DMS 273 treated with DMSO at 0.1 percent for 48 hours (cell line): Measurements from ENCODE around the gene NES.

Experiments
- DNase-seq: peaks from one replicate; lab custom pipeline; 2025; lab: John Stamatoyannopoulos, UW

The NES gene

DNA sequence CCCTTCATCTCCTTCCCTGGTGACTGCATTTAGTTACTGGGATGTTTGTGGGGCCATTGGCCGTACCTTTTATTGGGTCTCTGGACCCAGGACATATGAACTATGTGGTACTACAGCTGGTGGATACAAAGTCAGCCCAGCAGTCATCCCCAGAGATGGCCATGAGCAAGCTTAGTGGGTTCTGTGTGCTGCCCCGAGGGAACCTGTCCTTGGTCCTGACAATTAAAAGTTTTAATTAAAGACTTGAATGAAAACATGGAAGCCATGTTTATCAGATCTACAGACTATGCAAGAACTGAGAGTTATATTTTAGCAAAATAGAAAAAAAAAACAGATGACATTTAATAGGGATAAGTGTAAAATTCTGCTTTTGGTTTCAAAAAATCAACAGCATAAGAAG is 2.8 kb upstream of the NES start:
- DNase-seq, result no peak

DNA sequence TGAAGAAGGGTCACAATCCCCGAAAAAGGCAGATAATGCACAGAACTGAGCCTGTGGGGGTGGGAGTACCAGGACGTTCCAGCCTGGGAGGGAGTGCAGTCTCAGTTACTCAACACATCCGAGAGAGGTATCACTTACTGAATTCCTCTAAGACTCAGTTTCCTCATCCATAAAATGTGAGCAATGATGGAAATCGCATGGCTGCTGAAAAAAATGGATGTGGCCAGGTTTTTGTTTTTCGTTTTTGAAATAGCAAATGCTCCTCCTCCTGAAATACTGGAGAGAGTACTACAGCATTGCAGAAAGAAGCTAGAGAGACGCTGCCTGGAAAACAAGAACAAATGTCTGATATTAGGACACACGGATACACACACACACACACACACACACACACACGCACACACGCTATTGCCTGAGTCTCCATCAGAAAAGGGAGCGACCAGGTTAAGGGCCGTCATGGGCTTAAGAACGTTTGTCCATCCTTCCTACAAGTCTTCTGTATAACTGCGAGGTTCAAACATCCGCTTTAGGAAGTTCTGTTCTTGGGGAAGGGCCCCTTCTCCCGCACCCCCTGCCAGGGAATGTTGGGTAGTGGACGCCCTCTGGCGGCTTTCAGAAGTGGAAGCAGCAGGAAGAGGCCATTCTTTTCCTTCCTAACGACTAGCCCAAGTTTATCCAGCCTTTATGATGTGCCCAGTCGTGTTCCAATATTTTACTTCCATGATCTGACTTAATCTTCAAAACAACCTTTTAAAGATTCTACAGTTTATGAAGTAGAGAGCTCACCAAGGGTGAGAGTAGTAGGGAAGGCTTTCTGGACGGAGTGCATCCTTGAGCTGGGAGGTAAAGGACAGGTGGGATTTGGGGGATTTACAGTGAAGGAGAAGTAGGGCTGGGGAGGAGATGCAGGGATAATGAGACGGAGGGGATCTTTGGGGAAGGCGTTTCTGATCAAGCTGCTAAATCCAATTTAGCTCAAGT is 699 bp upstream of the NES start:
- DNase-seq, result peak; percentile 61

DNA sequence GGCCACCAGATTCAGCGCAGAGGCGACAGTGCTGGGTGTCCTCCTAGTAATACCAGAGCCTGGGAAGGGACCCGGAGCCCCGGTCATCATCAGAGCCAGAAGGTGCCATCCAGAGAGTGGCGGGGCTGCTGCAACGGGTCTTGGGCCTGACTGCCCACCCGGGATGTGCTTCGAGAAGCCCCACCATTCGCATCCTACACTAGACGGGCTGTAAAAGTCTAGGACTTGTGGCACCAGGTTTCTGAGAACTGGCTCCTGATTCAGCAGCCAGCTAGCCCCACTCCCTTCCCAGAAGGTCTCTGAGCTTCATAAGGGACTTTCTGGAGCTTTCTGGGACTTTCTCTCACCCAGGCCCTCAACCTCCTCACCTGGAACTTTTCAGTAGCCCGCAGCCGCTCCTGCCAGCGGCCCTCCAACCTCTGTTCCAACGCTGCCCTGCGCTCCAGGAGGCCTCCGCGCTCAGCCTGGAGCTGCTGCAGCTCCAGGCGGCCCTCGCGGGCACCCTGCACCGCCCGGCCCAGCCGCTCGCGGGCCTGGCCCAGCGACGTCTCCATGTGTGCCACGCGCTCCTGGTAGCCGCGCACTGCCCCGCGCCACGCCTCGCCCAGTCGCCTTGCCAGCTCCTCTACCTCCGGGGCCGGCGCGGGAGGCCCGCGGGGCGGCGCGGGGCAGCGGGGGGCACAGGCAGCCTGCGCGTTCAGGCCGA is 940 bp downstream of the NES start:
- no peak for DNase-seq

DNA sequence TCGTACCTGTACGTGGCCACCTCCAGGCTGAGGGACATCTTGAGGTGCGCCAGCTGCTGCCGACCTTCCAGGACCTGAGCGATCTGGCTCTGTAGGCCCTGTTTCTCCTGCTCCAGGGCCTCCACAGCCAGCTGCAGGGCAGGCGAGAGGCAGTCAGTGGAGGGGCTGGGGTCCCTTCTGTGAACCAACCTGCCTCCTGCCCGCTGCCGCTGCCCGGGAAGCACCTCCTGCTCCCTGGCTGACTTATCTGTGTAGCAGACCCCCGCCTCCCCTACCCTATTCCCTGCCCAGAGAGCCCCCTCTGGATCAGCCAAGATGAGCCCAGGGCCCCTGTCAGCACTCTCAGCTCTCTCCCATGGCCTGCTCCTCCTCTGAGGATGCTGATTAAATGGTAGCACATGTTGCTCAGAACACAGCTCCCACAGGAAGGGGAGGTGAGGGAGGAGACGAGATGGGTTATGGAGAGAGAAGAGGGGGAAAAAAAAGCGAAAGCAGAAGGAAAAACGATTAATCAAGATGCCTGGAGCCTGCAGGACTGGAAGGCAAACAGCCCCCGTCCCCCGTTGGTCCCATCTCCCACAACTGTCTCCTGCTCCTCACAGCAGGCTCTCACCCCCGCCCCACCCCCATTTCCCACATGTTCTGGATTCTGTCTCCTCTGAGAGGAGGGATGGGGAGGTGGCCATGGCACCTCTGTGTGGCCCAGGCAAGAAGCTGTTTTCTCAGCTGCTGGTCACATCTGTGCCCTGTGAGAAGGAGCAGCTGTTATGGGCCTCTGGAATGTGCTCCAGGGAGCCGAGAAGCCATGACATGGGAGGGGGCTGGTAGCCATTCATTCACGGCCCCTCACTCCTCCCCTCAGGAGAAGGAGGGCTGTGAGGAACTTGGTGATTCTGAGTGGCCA is 1.7 kb downstream of the NES start:
- DNase-seq, result no peak

DNA sequence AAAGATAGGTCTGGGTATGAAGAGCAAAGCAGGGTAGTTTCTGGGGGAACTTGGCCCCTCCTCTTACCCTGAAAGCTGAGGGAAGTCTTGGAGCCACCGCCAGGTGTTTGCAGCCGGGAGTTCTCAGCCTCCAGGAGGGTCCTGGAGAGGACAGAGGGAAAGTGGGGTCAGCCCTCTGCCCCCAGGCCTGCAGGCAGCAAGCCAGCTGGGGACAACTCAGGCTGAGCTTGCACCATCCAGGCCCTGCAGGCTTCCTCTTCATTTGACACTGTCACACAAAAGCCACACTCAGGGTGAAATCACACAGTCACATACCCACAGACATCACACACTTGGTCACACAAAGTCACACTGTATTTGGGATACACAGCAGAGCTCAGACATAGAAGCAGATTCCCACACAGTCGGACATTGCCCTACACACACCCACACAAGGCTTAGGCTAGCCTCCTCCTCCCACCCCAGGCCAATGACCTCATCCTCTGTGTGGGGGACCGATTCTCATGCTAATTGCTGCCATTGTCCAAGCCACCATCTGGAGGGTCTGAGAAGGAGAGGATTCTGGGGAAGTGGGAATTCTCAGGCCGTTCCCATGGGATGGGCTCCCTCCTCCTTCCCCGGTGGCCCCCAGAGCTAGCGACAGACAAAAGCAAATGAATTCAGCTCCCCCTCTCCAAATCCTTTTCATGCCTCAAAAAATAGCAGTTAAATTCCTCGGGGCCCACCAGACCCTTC is 3.7 kb downstream of the NES start:
- no peak for DNase-seq

DNA sequence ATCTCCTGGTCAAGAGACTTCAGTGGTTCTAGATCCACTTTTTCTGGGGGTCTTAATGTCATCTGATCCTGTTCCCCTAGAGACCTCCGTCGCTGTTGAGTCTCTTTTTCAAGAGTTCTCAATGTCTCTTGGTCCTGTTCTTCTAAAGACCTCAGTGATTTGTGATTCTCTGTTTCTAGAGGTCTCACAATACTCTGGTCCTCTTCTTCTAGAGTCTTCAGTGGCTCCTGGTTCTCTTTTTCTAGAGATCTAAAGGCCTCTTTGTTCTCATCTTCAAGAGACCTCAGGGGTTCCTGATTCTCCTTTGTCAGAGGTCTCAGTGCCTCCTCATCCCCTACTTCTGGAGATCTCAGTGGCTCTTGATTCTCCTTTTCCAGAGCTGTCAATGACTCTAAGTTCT is 5.4 kb downstream of the NES start:
- no peak for DNase-seq

DNA sequence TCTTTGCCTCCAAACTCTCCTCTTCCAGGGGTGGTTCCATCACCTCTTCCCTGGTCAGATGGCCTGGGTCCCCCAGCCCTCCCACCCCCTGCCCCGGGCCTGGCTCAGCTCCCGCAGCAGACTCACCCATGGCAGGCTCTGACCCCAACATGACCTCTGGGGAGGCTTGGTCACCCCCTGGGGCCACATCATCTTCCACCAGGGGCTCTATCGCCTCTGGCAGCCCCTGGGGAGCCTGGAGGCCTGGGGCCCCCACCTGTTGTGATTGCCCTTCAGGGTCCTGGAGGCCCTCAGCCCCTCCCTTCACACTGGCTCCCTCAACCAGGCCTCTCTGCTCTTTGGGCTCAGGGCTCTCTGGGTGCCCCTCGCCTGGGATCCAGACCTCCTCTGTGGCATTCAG is 6.4 kb downstream of the NES start:
- no peak for DNase-seq

DNA sequence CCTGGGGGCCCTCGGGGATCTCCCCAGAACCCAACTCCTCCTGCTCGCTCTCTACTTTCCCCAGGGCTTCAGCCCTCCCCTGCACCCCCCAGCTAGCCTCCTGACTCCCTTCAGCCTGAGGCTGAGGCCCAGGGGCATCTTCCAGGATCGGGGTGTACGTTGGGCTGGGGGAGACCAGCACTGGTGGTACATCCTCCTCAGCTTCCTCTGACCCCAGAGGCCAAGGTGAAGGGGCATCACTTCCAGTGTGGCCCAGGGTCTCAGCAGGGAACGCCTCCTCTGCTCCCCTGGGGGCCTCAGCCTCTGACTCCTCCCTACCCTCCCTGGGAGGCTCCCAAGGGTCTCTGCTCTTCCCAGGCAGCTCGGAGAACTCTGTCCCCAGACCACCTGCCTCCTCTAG is 6.8 kb downstream of the NES start:
- no peak for DNase-seq

DNA sequence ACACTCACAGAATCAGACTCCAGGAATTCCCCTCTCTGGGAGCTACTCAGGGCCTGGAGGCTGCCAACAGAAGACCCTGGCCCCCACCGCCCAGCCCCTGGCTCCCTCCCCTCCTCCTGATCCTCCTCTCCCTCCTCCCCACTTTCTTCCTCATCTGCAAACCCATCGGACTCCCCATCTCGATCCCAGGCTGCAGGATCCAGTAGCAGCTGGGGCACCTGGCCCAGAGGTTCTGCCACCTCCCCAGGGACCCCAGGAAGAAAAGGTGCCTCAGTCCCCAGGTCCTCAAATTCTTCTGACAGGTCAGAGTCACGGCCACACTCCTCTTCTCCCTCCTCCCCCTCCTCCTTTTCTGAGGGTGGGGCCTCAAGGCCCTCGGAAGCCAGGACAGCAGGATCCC is 7.4 kb downstream of the NES start:
- no peak for DNase-seq

DNA sequence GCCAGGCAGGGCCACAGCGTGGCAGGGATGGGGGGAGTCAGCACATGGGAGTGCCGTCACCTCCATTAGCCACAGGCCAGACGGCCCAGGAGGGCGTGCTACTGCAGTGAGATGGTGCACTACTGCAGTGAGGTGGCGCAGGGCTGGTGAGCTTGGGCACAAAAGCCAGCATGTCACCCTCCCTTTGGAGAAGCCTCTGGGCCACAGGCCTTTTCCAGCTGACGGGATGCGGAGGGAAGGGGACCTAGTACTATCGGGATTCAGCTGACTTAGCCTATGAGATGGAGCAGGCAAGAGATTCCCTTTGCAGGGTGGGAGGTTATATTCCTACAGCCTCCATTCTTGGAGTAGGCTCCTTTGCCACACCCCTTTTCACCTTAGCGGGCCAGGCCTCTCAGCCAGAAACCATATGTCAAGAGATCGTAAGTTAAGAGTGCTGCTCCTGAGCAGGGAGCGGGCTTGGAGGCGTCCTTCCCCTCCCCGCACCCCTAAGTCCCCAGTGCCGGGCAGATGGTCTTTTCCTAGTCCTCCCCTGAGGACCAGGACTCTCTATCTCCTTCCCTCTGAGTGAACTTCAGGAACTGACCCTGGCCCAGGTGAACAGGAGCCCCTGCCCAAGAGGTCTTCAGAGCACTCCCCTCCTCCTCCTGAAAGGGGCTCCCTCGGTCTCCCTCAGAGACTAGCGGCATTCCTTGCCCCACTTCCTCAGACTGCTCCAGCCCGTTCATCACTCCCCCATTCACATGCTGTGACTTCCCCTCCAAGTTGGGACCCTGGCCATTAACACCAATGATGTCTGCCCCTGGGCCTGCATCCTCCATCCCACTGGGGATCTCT is 8.2 kb downstream of the NES start:
- no peak for DNase-seq

DNA sequence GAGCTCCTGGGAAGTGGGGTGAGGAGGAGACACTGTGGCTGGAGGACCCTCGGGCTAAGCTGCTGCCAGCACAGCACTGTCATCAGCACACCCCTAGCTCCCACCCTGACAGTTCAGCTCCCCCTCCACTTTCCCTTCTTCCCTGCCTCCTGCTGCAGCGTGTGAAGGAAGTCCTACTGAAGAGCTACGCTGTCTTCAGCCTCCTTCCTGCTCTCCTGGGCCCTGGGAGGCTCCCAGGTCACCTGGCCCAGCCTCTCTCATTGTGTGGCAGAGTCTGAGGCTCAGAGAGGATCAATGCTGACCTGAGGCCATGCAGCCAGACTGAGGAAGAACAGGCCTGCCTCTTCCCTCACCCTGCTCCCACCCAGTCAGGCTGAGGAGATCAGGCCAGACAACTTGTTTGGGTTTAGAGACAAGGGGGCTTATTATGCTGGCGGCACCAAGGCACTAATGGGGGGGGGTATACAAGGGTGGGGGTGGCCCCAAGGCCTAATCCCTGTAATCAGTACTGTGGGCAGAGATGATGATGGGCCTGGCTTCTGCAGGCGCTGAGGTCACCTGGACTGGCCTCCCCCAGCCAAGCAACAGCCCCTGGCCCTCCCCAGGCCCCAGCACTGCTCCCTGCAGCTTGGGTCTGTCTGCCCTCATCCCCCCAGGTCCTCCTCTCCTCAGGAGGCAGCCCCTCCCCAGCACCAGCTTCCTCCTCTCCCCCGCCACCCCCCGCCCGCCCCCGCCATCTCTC is 9.1 kb downstream of the NES start:
- DNase-seq, result no peak

DNA sequence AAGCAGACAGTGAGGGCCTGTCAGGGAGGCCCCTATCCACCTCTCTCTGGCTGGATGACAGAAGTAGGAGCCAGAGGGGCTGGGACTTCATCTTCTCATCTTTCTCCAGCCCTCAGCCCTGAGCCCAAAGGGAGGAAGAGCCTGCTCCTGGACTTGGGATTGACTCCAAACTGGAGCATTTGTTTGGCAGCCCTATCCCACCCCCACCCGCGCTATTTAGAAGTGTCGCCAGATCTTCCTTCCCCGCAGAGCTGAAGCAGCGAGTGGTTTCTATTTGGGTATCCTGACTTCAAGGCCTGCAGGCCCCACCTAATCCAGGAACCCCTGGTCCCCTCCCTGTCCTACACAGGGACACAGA is 9.6 kb downstream of the NES start:
- DNase-seq, result no peak

DNA sequence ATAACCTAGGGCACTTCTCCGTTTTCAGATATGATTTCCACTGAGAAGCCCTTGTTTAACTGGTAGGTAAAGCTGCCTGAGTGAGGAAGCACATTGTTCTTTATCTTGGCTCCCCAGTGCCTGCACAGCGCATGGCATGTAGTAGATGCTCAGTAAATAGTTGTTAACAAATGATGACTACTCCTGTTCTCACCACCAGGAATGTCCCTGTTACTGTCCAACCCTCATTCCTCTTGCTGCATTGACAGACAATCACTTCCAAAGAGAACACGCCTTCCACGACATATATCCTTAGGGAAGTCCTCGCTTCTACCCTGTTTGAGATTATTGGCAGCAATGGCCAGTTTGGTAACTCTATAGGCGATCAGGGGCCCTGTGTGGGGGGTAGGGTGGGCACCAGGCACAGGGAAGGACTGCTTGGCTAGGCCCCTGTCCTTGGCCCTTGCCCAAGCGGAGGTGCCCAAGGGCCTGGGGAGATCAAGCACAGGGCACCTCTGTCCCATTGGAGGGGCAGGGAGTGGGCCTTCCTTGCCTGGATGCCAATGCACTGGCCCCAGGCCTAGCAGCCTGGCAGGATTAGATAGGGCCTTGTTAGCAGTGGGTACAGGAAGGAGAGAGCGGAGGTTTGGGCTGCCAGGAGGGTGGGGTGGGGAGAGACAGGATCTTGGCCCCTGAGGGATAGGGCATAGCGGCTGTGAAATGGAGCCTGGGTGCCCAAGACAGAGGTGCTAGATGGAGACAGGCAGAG is 10.2 kb downstream of the NES start:
- DNase-seq, result no peak

DNA sequence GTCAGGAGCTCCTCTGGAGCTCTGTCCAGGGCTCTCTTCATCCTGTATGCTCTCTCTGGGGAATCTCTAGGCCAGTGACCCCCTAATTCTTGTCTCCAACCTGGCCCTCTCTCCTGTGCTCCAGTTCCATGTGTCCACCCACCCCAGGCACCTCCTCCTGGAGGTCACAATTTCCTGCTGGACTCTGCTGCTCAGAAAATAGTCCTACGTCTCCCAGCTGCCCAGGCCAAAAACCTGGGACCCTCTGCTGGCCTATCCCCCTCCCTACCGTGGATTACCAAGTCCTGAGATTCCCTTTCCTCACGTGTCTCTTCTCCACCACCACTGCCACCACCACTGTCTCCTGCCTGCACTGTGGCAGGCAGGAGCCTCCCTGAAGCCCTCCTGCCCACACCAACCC is 11.7 kb downstream of the NES start:
- DNase-seq, result no peak

DNA sequence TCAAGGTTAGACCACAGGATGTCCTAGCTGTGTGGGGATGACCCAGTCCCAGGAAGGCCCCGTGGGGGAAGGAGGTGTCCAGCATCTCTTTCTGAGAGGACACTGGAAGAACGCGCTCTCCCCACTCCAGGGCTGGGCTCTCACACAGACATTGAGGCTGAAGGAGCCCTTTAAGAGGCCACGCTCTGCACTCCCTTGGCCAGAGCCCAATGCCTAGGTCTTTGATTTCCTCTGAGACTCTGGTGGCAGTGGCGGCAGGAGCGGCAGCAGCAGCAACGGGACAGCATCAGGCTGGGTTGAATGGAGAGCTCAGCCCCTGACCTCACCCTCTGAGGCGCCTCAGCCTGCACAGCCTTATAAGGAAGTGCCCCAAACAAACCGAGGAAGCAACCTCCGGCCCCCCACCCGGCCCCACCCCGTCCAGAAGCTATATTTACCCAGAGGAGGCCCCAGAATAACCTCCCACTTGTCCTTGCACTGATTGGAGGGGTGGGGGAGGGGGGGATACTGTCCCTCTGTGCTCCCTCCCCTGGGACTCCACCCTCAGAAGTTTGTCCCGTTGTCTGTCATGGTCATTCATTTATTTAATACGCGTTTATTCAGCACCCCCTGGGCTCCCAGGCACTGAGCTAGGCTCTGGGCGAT is 12.3 kb downstream of the NES start:
- no peak for DNase-seq

DNA sequence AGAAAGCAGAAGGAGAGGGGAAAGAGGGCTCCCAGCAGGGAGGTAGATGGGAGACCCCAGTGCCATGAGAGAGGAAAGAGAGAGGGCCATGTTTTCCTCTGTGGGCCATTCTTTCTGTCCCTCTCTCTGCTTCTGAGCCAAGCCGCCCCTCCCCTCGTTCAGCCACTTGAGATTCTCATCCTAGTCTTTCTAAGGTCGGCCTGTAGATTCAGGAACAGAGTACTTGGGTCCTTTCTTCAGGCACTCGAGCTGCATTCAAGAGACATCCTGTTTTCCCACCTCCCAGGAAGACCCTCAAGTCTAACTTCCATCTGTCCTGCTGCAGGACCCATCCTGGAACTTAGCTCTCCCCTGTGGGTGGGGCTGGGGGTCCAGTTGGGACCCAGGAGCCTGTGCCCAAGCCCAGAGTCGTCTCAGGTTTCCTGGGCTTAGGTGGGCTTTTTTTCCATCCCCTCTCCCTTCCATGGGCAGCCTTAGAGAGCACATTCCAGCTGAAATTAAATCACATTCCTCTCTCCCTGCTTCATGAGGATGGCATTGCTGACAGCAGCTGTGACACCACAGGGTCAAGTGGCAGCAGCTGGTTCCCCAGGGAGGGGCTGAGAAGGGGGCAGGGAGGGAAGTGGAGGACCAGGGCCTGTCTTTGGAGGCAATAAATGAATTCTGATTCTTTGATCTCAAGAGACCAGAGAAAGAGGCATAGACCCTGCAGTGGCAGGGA is 13.0 kb downstream of the NES start:
- no peak for DNase-seq

DNA sequence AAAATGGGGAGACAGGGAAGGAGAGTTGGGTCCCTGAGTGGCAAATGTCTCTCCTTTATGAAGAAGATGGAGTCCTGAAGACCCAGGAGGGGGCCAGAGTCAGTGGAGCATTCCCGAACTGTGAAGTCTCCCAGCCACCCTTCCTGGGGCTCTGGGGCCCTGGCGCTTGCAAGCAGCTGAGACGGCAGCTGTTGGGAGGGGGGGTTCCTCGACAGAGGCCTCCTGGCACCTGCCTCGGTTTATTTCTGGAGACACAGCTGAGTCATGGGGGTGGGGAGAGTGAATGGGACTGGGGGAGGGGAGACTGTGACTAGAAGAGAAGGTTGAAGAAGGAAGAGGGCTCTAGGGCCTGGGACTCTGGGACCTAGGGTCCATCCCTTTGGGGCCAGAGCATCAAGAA is 14.0 kb downstream of the NES start:
- peak; percentile 60 for DNase-seq

DNA sequence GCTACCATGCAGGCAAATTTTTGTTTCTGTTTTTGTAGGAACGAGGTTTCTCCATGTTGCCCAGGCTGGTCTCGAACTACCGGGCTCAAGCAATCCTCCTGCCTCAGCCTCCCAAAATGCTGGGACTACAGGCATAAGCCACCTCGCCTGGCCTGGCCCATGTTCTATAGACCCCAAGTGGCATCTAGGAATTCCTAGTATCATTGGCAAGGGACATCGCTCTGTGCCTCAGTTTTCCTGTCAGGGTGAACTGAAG is 14.5 kb downstream of the NES start:
- no peak for DNase-seq
